IgD-negative memory B cell (primary cell): ENCODE data around the gene RAPGEF5. TPM values are rescaled to one million over a fixed set of nuclear protein-coding genes. Genes with fewer than 3 reads are reported as not detected.
"Not testable (repeated sequence)": the region's sequence is repeated elsewhere in the genome, so short reads cannot be mapped to it uniquely, and the experiment has no call there.

ENCODE experiments used
- H3K27ac Mint-ChIP-seq, 3 donors: one replicate each; pipeline ENCODE4 v1.8.0; 2020 to 2022; ENCODE audit warnings: mild to moderate bottlenecking in 3 of 3, mixed read lengths in 3 of 3, moderate library complexity in 1 of 3
- H3K27me3 Mint-ChIP-seq: one replicate; pipeline ENCODE4 v1.8.0; 2021; ENCODE audit warnings: mixed read lengths
- H3K36me3 Mint-ChIP-seq: one replicate; pipeline ENCODE4 v1.8.0; 2020; ENCODE audit warnings: mild to moderate bottlenecking, mixed read lengths
- H3K4me1 Mint-ChIP-seq, 3 donors: one replicate each; pipeline ENCODE4 v1.8.0; 2020 to 2022; ENCODE audit warnings: mixed read lengths in 3 of 3, mild to moderate bottlenecking in 1 of 3
- H3K4me3 Mint-ChIP-seq, 4 donors: one replicate each; pipeline ENCODE4 v1.8.0; 2020 to 2022; ENCODE audit warnings: mild to moderate bottlenecking in 4 of 4, mixed read lengths in 4 of 4, moderate library complexity in 3 of 4
- H3K9me3 Mint-ChIP-seq, 3 donors: one replicate each; pipeline ENCODE4 v1.8.0; 2020 to 2021; ENCODE audit warnings: mixed read lengths in 3 of 3, mild to moderate bottlenecking in 1 of 3
- polyA plus RNA-seq: library from polyadenylated mRNA; unstranded; fragments of 300-500 nt; fragmentation: Illumina TruSeq; gene quantifications from one replicate; pipeline ENCODE4 v1.2.3, GENCODE V29; 2021

The RAPGEF5 gene
- polyA plus RNA-seq, 1 donor from 2014 or later: 1.2 TPM

DNA sequence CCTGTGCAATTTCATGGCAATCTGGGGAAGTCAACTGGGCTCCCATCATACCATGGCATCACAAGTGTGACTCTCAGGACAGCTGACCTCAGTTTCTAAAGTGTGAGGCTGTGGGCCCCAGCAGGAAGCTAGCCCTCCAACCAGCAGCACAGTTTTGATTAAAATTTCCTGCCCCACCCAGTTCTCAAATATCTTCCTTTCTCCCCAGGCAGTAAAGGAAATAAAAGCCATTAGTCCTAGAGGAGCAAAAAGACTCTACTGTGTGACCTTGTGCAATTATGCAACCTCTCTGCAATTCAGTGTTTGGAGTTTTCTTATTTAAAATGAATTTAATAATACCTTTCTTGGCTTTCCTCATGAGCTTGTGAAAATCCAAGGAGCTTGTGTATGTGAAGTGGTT is 268.1 kb downstream of the RAPGEF5 start:
- H3K4me1 Mint-ChIP-seq: peaks cover 0 to 2% (median 1%) of the 10 kb centered on the region in 3 donors
- H3K36me3 Mint-ChIP-seq: no peaks in the 10 kb centered on the region
- H3K9me3 Mint-ChIP-seq: no peaks in the 10 kb centered on the region
- peaks cover 2% of the 10 kb centered on the region for H3K27me3 Mint-ChIP-seq
- peak overlapping the region in 1 of 3 donors; percentile 60 for H3K27ac Mint-ChIP-seq
- H3K4me3 Mint-ChIP-seq: no peak overlapping the region

DNA sequence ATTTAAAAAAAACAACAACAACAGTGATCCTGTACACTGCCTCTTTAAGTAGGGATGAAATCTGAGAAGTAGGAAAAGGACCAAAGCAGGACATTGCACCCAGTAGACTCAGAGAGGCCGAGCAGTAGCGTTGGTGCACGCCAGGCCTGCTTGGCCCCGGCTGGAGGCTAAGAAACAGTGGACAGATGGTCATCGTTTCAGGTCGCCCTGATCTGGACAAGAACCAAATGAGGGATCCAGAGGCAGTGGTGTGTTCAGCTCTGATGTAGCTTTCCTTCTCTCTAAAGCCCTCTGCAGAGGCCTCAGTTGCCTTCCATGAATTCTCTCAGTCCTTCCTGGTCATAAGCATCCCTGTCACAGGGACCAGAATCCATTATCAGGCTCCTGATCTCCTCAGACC is 269.1 kb downstream of the RAPGEF5 start:
- H3K27me3 Mint-ChIP-seq: peaks cover 5% of the 10 kb centered on the region
- H3K4me3 Mint-ChIP-seq: no peak overlapping the region
- no peaks in the 10 kb centered on the region for H3K36me3 Mint-ChIP-seq
- no peak overlapping the region for H3K27ac Mint-ChIP-seq
- no peaks in the 10 kb centered on the region for H3K9me3 Mint-ChIP-seq
- H3K4me1 Mint-ChIP-seq: peaks cover 3 to 6% (median 5%) of the 10 kb centered on the region in 3 donors

DNA sequence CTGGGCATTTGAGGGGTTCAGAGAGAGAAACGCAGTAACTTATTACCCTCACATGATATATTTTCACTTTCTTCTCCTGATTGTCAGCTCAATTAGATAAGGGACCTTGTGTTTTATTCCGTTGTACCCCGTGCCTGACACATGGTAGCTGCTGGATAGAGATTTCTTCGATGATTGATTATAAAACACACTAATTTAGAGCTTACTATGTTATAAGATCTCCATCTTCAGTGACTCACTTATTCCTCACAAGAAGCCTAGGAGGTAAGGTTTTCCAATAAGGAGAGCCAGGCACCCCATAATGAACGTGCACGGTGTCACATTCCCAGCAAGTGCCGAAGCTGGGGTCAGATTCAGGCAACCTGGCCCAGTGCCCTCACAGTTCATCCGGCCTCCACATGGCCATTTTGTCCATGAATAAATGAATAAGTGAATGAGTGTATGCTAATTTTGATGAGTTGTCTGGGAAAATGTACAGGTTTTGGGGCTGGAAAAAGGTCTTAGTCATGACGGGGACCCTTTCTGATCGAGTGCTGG is 273.2 kb downstream of the RAPGEF5 start:
- Mint-ChIP-seq H3K27me3 (peaks cover 29% of the 10 kb centered on the region), H3K4me1 (peaks cover 5 to 13% (median 8%) of the 10 kb centered on the region in 3 donors), H3K4me3 (peak overlapping the region; percentile 87 to 98 (median 94)), H3K36me3 (no peaks in the 10 kb centered on the region), H3K27ac (peak overlapping the region in 2 of 3 donors; percentile 33 to 94), H3K9me3 (peaks cover 0 to 6% (median 3%) of the 10 kb centered on the region in 3 donors)

DNA sequence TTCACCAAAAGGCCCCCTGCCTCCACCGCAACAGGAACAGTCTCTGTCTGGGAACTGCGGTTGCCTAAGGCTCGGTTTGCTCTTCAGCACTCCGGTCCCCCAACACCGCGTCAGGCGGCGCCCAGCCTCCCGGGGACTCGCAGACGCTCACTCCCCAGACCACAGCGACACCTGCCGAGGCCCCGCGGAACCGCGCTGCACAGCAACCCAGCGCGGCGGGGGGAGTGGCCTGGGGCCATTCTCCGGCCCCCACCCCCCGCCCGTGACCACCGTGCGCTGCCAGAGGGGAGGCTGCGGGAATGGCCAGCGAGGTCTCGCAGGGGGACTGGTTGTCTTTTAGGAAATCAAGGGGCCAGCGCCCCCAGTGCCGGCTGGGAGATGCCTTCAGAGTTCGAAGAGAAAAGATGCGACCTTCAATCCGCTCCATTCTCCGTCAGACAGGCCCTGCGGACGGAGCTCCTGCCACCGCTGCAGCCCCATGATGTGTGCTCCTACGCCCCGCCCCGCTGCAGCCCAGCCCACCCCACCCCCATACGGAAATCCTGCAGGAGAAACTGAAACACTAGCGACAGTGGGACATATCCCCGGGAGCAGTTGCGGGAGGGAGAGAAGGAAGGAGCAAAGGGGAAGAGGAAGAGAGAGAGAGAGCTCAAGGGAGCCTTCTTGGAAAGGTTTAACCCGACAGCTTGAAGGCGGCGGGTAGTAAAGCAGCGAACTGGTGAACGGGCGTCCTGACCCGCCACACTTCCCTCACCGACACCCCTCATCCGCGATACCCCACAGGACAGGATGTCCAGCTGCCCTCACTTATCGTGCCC is 273.9 kb downstream of the RAPGEF5 start:
- peaks cover 35% of the 10 kb centered on the region for H3K27me3 Mint-ChIP-seq
- H3K4me1 Mint-ChIP-seq: peaks cover 5 to 13% (median 8%) of the 10 kb centered on the region in 3 donors
- peak overlapping the region; percentile 87 to 98 (median 94) for H3K4me3 Mint-ChIP-seq
- no peaks in the 10 kb centered on the region for H3K36me3 Mint-ChIP-seq
- H3K9me3 Mint-ChIP-seq: peaks cover 0 to 6% (median 3%) of the 10 kb centered on the region in 3 donors
- peak overlapping the region in 2 of 3 donors; percentile 72 to 94 for H3K27ac Mint-ChIP-seq

DNA sequence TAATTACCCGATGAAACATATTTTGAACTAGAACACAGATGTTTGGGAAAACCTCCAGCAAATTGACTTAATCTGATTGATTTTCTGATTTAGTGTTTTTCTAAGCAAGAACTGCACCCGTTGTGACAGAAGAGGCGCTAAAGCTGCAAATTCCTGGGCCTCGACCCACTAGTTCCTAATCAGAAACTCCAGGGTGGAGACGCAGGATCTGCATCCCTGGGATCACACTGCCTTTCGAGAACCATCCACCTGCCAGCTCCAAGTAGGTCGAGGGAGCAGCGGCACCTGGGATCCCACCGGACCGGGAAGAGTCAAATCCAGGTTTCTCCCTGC is 274.4 kb downstream of the RAPGEF5 start:
- H3K36me3 Mint-ChIP-seq: no peaks in the 10 kb centered on the region
- peaks cover 5 to 13% (median 8%) of the 10 kb centered on the region in 3 donors for H3K4me1 Mint-ChIP-seq
- peaks cover 0 to 6% (median 3%) of the 10 kb centered on the region in 3 donors for H3K9me3 Mint-ChIP-seq
- H3K27me3 Mint-ChIP-seq: peaks cover 40% of the 10 kb centered on the region
- peak overlapping the region in 2 of 3 donors; percentile 72 to 89 for H3K27ac Mint-ChIP-seq
- H3K4me3 Mint-ChIP-seq: peak overlapping the region; percentile 87 to 98 (median 94)

DNA sequence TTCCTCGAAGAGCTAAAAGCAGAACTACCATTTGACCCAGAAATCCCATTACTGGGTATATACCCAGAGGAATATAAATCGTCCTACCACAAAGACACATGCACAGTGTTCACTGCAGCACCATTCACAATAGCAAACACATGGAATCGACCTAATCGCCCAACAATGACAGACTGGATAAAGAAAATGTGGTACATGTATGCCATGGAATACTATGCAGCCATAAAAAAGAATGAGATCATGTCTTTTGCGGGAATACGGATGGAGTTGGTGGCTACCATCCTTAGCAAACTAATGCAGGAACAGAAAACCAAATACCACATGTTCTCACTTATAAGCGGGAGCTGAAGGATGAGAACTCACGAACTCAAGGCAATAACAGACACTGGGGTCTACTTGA is 276.7 kb downstream of the RAPGEF5 start:
- Mint-ChIP-seq H3K4me3 (peak overlapping the region in 1 of 4 donors; percentile 40), H3K27me3 (peaks cover 45% of the 10 kb centered on the region), H3K4me1 (peaks cover 5 to 13% (median 8%) of the 10 kb centered on the region in 3 donors)
- not testable (repeated sequence) for H3K9me3 Mint-ChIP-seq, H3K36me3 Mint-ChIP-seq, H3K27ac Mint-ChIP-seq

DNA sequence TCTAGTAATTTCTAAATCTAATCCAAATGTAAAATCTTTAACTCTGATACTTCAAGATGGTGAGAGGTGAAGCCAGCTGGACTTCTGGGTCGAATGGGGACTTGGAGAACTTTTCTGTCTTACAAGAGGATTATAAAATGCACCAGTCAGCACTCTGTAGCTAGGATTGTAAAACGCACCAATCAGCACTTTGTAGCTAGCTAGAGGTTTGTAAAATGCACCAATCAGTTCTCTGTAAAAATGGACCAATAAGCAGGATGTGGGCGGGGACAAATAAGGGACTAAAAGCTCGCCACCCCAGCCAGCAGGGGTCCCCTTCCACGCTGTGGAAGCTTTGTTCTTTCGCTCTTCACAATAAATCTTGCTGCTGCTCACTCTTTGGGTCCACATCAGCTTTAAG is 278.1 kb downstream of the RAPGEF5 start:
- not testable (repeated sequence) for H3K9me3 Mint-ChIP-seq, H3K4me3 Mint-ChIP-seq, H3K36me3 Mint-ChIP-seq, H3K27ac Mint-ChIP-seq
- H3K4me1 Mint-ChIP-seq: peaks cover 5 to 12% (median 7%) of the 10 kb centered on the region in 3 donors
- peaks cover 43% of the 10 kb centered on the region for H3K27me3 Mint-ChIP-seq

DNA sequence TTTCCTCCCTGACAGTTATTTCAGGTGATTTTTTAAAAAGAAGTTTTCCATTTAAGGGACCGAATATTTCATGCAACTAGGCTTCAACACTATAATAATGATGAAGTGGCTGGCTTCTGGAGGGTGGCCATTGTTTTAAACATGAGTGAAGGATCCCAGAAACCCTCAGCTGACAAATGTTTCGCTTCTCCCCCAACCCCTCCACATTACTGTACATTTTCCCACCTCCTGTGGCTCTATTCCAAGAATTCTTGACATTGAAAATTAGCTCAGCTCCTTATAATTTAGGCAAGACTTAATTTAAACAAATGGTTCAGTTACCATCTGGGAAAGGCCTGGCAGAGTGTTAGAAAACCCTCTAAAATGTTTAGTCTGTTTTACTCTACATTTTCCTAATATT is 281.4 kb downstream of the RAPGEF5 start:
- H3K4me3 Mint-ChIP-seq: no peak overlapping the region
- no peaks in the 10 kb centered on the region for H3K4me1 Mint-ChIP-seq
- peaks cover 29% of the 10 kb centered on the region for H3K27me3 Mint-ChIP-seq
- H3K27ac Mint-ChIP-seq: no peak overlapping the region
- H3K36me3 Mint-ChIP-seq: no peaks in the 10 kb centered on the region
- H3K9me3 Mint-ChIP-seq: peaks cover 0 to 6% (median 3%) of the 10 kb centered on the region in 3 donors

DNA sequence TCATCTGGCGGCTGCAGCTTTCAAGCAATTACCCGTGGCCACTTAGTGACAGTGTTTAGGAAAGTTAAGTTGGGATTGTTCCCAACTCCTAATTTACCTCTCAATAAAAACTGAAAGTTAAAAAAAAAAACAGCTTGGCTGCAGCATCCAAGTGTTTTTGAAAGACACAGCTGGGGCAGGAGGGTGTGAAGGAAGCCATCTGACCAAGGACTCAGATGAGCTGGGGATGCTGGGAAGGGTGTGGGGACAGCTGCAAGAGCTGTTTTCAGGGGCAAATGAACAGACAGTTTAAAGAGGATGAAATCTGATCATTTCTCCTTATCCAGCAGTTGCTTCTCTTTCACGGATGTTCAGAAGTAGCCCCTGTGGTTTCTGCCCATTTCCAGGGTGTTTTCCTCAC is 282.1 kb downstream of the RAPGEF5 start:
- H3K36me3 Mint-ChIP-seq: no peaks in the 10 kb centered on the region
- H3K9me3 Mint-ChIP-seq: peaks cover 0 to 3% (median 0%) of the 10 kb centered on the region in 3 donors
- no peak overlapping the region for H3K27ac Mint-ChIP-seq
- H3K4me1 Mint-ChIP-seq: no peaks in the 10 kb centered on the region
- peaks cover 23% of the 10 kb centered on the region for H3K27me3 Mint-ChIP-seq
- H3K4me3 Mint-ChIP-seq: no peak overlapping the region

Other genes with a start within 250 kb of the RAPGEF5 start
- gene STEAP1B, start 143.0 kb upstream of the RAPGEF5 start, polyA plus RNA-seq: 3.4 TPM